HEK293 (cell line): ENCODE measurements around the gene C1orf174.
A peak's percentile ranks its signal among the peaks of the same experiment; 100 is the strongest.

Source experiments
- CTCF ChIA-PET: fragments of 350-600 bp; formaldehyde crosslinking; extraction: SDS; loops from one replicate; lab custom pipeline; 2021; ENCODE audit warnings: antibody characterized with exemption; lab: Yijun Ruan, JAX
- POLR2A ChIA-PET: fragments of 300-600 bp; formaldehyde crosslinking; extraction: SDS; loops from one replicate; lab custom pipeline; 2020; ENCODE audit warnings: antibody characterized with exemption, inconsistent platforms; lab: Yijun Ruan, JAX
- H3K27ac ChIP-seq: fragments of 200-500 bp; sonication (Bioruptor generic); 2 replicates; pipeline ENCODE4 v1.5.1; 2014; ENCODE audit warnings: low read depth, low read length, control low read depth, inconsistent platforms; ENCODE audit errors: extremely low read depth
- H3K36me3 ChIP-seq, 2 experiments: fragments of 200-500 bp in 1 of 2; sonication (Bioruptor generic) in 1 of 2; 1 replicate in 1 of 2; 2 replicates in 1 of 2; pipeline ENCODE4 v1.5.1; 2014 to 2017; ENCODE audit warnings: inconsistent platforms in 2 of 2, low read length in 2 of 2; ENCODE audit not compliant: control insufficient read depth in 2 of 2, insufficient read depth in 1 of 2
- H3K4me1 ChIP-seq: fragments of 200-500 bp; sonication (Bioruptor generic); 2 replicates; pipeline ENCODE4 v1.5.1; 2014; ENCODE audit warnings: mild to moderate bottlenecking, low read length, inconsistent platforms; ENCODE audit not compliant: control insufficient read depth, insufficient read depth
- H3K4me3 ChIP-seq: 2 replicates; pipeline ENCODE4 v1.5.1; 2011; ENCODE audit warnings: low read depth, mild to moderate bottlenecking, control low read depth, low read length, moderate library complexity
- H3K9me3 ChIP-seq: fragments of 200-500 bp; sonication (Bioruptor generic); 2 replicates; pipeline ENCODE4 v1.5.1; 2014; ENCODE audit warnings: low read depth, low read length, inconsistent platforms; ENCODE audit not compliant: control insufficient read depth, insufficient read depth
- GFI1B ChIP-seq: fragments of 450-650 bp; formaldehyde crosslinking; IDR thresholded peaks from 2 replicates; pipeline ENCODE4 v1.5.1; 2016; ENCODE audit warnings: missing biosample characterization, missing genetic modification characterization
- HIC1 ChIP-seq: fragments of 450-650 bp; formaldehyde crosslinking; IDR thresholded peaks from 2 replicates; pipeline ENCODE4 v1.5.1; 2016; ENCODE audit warnings: missing biosample characterization, missing genetic modification characterization
- MEIS1 ChIP-seq: sonication (generic); formaldehyde crosslinking; IDR thresholded peaks from 2 replicates; pipeline ENCODE4 v1.8.1; 2022; ENCODE audit warnings: missing genetic modification reagents, mild to moderate bottlenecking, borderline replicate concordance
- PBX3 ChIP-seq: sonication (generic); formaldehyde crosslinking; IDR thresholded peaks from 2 replicates; pipeline ENCODE4 v1.8.1; 2022; ENCODE audit warnings: mild to moderate bottlenecking, moderate library complexity, missing genetic modification reagents
- REPIN1 ChIP-seq: fragments of 450-650 bp; formaldehyde crosslinking; IDR thresholded peaks from 2 replicates; pipeline ENCODE4 v1.5.1; 2017; ENCODE audit warnings: missing biosample characterization, missing genetic modification characterization, low read depth
- SALL2 ChIP-seq: fragments of 450-650 bp; formaldehyde crosslinking; IDR thresholded peaks from 2 replicates; pipeline ENCODE4 v1.5.0; 2017; ENCODE audit warnings: missing biosample characterization, mild to moderate bottlenecking, missing genetic modification characterization, borderline replicate concordance
- SP3 ChIP-seq: fragments of 450-650 bp; formaldehyde crosslinking; IDR thresholded peaks from 2 replicates; pipeline ENCODE4 v1.5.1; 2016; ENCODE audit warnings: missing biosample characterization, missing genetic modification characterization
- ZBTB17 ChIP-seq: fragments of 450-650 bp; formaldehyde crosslinking; IDR thresholded peaks from 2 replicates; pipeline ENCODE4 v1.5.1; 2016; ENCODE audit warnings: missing biosample characterization, missing genetic modification characterization
- ZBTB7A ChIP-seq: fragments of 450-650 bp; formaldehyde crosslinking; IDR thresholded peaks from 2 replicates; pipeline ENCODE4 v1.5.1; 2016; ENCODE audit warnings: low read depth, missing biosample characterization, missing genetic modification characterization
- ZFP37 ChIP-seq: fragments of 450-650 bp; formaldehyde crosslinking; IDR thresholded peaks from 2 replicates; pipeline ENCODE4 v1.5.1; 2016; ENCODE audit warnings: missing biosample characterization, missing genetic modification characterization
- ZNF132 ChIP-seq: fragments of 450-650 bp; formaldehyde crosslinking; IDR thresholded peaks from 2 replicates; pipeline ENCODE4 v1.5.1; 2017; ENCODE audit warnings: missing biosample characterization, missing genetic modification characterization, borderline replicate concordance
- ZNF16 ChIP-seq: fragments of 450-650 bp; formaldehyde crosslinking; IDR thresholded peaks from 2 replicates; pipeline ENCODE4 v1.5.1; 2016; ENCODE audit warnings: low read depth, missing biosample characterization, missing genetic modification characterization
- ZNF169 ChIP-seq: fragments of 450-650 bp; formaldehyde crosslinking; IDR thresholded peaks from 2 replicates; pipeline ENCODE4 v1.5.1; 2016; ENCODE audit warnings: missing biosample characterization, missing genetic modification characterization
- ZNF221 ChIP-seq: fragments of 450-650 bp; formaldehyde crosslinking; IDR thresholded peaks from 2 replicates; pipeline ENCODE4 v1.5.1; 2017; ENCODE audit warnings: missing biosample characterization, missing genetic modification characterization, borderline replicate concordance
- ZNF335 ChIP-seq: fragments of 450-650 bp; formaldehyde crosslinking; conservative IDR thresholded peaks from 2 replicates; pipeline ENCODE4 v1.5.1; 2016; ENCODE audit warnings: missing biosample characterization, missing genetic modification characterization
- ZNF341 ChIP-seq: fragments of 450-650 bp; formaldehyde crosslinking; IDR thresholded peaks from 2 replicates; pipeline ENCODE4; 2016; ENCODE audit warnings: low read depth, missing biosample characterization, missing genetic modification characterization
- ZNF350 ChIP-seq: fragments of 450-650 bp; formaldehyde crosslinking; IDR thresholded peaks from 2 replicates; pipeline ENCODE4 v1.5.0; 2017; ENCODE audit warnings: missing biosample characterization, mild to moderate bottlenecking, missing genetic modification characterization
- ZNF394 ChIP-seq: fragments of 450-650 bp; formaldehyde crosslinking; IDR thresholded peaks from 2 replicates; pipeline ENCODE4 v1.5.1; 2016; ENCODE audit warnings: missing biosample characterization, missing genetic modification characterization, mild to moderate bottlenecking, moderate library complexity, borderline replicate concordance
- ZNF426 ChIP-seq: fragments of 450-650 bp; formaldehyde crosslinking; IDR thresholded peaks from 2 replicates; pipeline ENCODE4 v1.5.1; 2017; ENCODE audit warnings: missing biosample characterization, missing genetic modification characterization, mild to moderate bottlenecking, inconsistent platforms, moderate library complexity
- ZNF518A ChIP-seq: fragments of 450-650 bp; formaldehyde crosslinking; conservative IDR thresholded peaks from 2 replicates; pipeline ENCODE4 v1.5.1; 2016; ENCODE audit warnings: low read depth, missing biosample characterization, missing genetic modification characterization
- ZNF521 ChIP-seq: fragments of 450-650 bp; formaldehyde crosslinking; IDR thresholded peaks from 2 replicates; pipeline ENCODE4 v1.5.1; 2017; ENCODE audit warnings: missing biosample characterization, mild to moderate bottlenecking, missing genetic modification characterization
- ZNF600 ChIP-seq: fragments of 450-650 bp; formaldehyde crosslinking; IDR thresholded peaks from 2 replicates; pipeline ENCODE4 v1.5.1; 2016; ENCODE audit warnings: missing biosample characterization, missing genetic modification characterization
- ZNF624 ChIP-seq: fragments of 450-650 bp; formaldehyde crosslinking; IDR thresholded peaks from 2 replicates; pipeline ENCODE4 v1.5.1; 2017; ENCODE audit warnings: missing biosample characterization, missing genetic modification characterization
- ZNF768 ChIP-seq: fragments of 450-650 bp; formaldehyde crosslinking; IDR thresholded peaks from 2 replicates; pipeline ENCODE4 v1.5.1; 2018; ENCODE audit warnings: missing biosample characterization, mild to moderate bottlenecking, missing genetic modification characterization
- ZNF791 ChIP-seq: fragments of 450-650 bp; formaldehyde crosslinking; IDR thresholded peaks from 2 replicates; pipeline ENCODE4 v1.5.1; 2016; ENCODE audit warnings: missing biosample characterization, missing genetic modification characterization
- ZNF843 ChIP-seq: fragments of 450-650 bp; formaldehyde crosslinking; IDR thresholded peaks from 2 replicates; pipeline ENCODE4 v1.5.1; 2016; ENCODE audit warnings: missing biosample characterization, missing genetic modification characterization

Gene C1orf174

GRCh38 chr1:3857791-3858129 is 42.3 kb downstream of the C1orf174 start:
- Histone ChIP-seq H3K4me3 (peak overlapping the region; percentile 88), H3K4me1 (no peaks in the 10 kb centered on the region; the same call in 1 of the 2 replicates), H3K9me3 (no peaks in the 10 kb centered on the region), H3K36me3 (peaks cover 0 to 10% of the 10 kb centered on the region in 2 experiments; a peak in 2 of 3 replicates), H3K27ac (peak overlapping the region; percentile 72; the same call in 1 of the 2 replicates)
- CTCF ChIA-PET, result no interaction called here
- POLR2A ChIA-PET, result interaction anchor here (1.1 to 2.6 kb wide), 5 partner anchors 9 to 61 kb away, joined by 3 to 12 read pairs (median 4); partner anchors contain the start of genes C1orf174 and LRRC47
- TF ChIP-seq MEIS1 (CRISPR knock-in tag) (no peak), ZBTB7A (tag by site-specific recombination) (0 out of 2 replicates have a peak, but pooled peaks have one; percentile 3)

GRCh38 chr1:3856923-3857790 is 42.9 kb downstream of the C1orf174 start, which contains the start of the genes CEP104 and DFFB:
CEP104 (minus strand) TSS chr1:3857211; CDS start chr1:3852407, 4,804 bp downstream.
DFFB (plus strand) TSS chr1:3857476; CDS start chr1:3857604, 128 bp downstream.
- Histone ChIP-seq H3K36me3 (peaks cover 0 to 12% of the 10 kb centered on the region in 2 experiments; a peak in 2 of 3 replicates), H3K4me3 (peak within 1 kb of the TSS; percentile 88), H3K9me3 (no peaks in the 10 kb centered on the region), H3K27ac (peak within 1 kb of the TSS; percentile 72; the same call in 1 of the 2 replicates), H3K4me1 (no peaks in the 10 kb centered on the region; the same call in 1 of the 2 replicates)
- POLR2A ChIA-PET, result interaction anchor here (1.1 to 2.6 kb wide), 6 partner anchors 8 to 61 kb away, joined by 3 to 12 read pairs (median 4); partner anchors contain the start of genes C1orf174 and LRRC47
- CTCF ChIA-PET, result no interaction called here
- TF ChIP-seq ZNF350 (no peak), ZFP37 (tag by site-specific recombination) (no peak), ZNF521 (tag by site-specific recombination) (no peak), ZNF16 (tag by site-specific recombination) (no peak), SP3 (peak; percentile 50), ZNF335 (tag by site-specific recombination) (peak; percentile 99), ZNF600 (peak; percentile 52), PBX3 (CRISPR knock-in tag) (no peak), SALL2 (no peak), ZNF132 (tag by site-specific recombination) (no peak), ZNF518A (tag by site-specific recombination) (no peak), ZBTB17 (peak; percentile 74), ZNF768 (tag by site-specific recombination) (no peak), ZNF341 (tag by site-specific recombination) (peak; percentile 58), ZNF394 (peak; percentile 87), ZNF843 (tag by site-specific recombination) (no peak), ZNF426 (no peak), HIC1 (tag by site-specific recombination) (peak; percentile 95), GFI1B (tag by site-specific recombination) (no peak), ZNF221 (tag by site-specific recombination) (no peak), ZNF624 (tag by site-specific recombination) (no peak), ZNF169 (tag by site-specific recombination) (no peak), REPIN1 (tag by site-specific recombination) (no peak), ZNF791 (no peak)
